ENCODE data around the gene TESPA1.

DNA sequence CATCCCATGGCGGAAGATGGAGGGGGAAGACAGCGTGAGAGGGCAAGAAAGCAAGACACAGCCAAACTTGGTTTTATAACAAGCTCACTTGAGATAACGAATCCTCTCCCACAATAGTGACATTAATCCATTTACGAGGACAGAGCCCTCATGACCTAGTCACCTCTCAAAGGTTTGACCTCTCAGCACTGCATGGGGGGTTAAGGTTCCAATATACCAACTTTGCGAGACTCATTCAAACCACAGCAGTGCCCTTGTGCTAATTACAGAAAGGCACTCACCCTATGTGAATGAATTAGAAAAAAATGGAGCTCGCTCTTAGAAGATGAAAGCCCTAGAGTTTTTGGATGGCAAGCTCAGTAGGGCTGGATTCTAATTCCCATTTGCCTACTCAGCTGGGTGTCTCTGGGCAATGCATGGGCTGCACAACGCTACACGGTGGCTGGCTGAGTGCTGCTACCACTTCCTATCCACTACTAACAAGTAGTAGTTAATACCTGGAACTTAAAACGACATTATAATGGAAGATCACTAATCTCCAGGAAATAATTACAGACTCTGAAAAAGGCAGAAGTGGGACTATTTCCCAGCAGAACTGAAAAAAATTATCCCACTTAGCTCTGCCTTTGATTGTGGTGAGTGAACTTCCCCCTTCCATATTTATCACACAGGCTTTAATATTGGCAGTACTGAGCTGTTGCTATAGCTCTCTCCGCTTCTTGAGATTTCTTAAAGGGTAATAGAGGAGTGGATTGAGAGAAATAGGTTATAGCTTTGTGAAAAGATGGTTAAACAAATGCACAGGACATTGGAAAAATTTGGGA is 27.5 kb downstream of the TESPA1 start:
- TF ChIP-seq, protein P1, sequence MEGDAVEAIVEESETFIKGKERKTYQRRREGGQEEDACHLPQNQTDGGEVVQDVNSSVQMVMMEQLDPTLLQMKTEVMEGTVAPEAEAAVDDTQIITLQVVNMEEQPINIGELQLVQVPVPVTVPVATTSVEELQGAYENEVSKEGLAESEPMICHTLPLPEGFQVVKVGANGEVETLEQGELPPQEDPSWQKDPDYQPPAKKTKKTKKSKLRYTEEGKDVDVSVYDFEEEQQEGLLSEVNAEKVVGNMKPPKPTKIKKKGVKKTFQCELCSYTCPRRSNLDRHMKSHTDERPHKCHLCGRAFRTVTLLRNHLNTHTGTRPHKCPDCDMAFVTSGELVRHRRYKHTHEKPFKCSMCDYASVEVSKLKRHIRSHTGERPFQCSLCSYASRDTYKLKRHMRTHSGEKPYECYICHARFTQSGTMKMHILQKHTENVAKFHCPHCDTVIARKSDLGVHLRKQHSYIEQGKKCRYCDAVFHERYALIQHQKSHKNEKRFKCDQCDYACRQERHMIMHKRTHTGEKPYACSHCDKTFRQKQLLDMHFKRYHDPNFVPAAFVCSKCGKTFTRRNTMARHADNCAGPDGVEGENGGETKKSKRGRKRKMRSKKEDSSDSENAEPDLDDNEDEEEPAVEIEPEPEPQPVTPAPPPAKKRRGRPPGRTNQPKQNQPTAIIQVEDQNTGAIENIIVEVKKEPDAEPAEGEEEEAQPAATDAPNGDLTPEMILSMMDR (IDR thresholded peaks at IDR 0.05): no peak
- no peak for TF ChIP-seq POLR2A (IDR thresholded peaks at IDR 0.05)

All from transverse colon (tissue), 3 donors.